OCI-LY1 (cell line): Measurements from ENCODE around the gene LMF1.

Experiments
- H2AFZ ChIP-seq: fragments of 200-600 bp; sonication (generic), shearing (Covaris generic); 2 replicates; pipeline ENCODE4 v1.6.0; 2014; ENCODE audit warnings: antibody characterized with exemption, mild to moderate bottlenecking, low read length
- H3F3A ChIP-seq: fragments of 200-600 bp; sonication (generic), shearing (Covaris generic); 2 replicates; pipeline ENCODE4 v1.6.0; 2014; ENCODE audit warnings: mild to moderate bottlenecking, antibody characterized with exemption, low read length, moderate library complexity; ENCODE audit not compliant: insufficient read depth
- H3K27ac ChIP-seq: fragments of 200-600 bp; sonication (generic); 2 replicates; pipeline ENCODE4 v1.5.1; 2014; ENCODE audit warnings: low read length, mixed run types, mild to moderate bottlenecking, low read depth; ENCODE audit not compliant: poor library complexity, severe bottlenecking
- H3K27me3 ChIP-seq: fragments of 200-600 bp; sonication (generic); 2 replicates; pipeline ENCODE4 v1.6.0; 2014; ENCODE audit warnings: antibody characterized with exemption, mild to moderate bottlenecking, low read length, moderate library complexity; ENCODE audit not compliant: insufficient read depth
- H3K36me3 ChIP-seq: fragments of 200-600 bp; sonication (generic); 2 replicates; pipeline ENCODE4 v1.6.1; 2014; ENCODE audit warnings: mild to moderate bottlenecking, antibody characterized with exemption, low read length, moderate library complexity, mixed read lengths; ENCODE audit not compliant: insufficient read depth
- H3K4me1 ChIP-seq: fragments of 200-600 bp; sonication (generic); 2 replicates; pipeline ENCODE4 v1.5.1; 2014; ENCODE audit warnings: mild to moderate bottlenecking, low read length, moderate library complexity; ENCODE audit not compliant: insufficient read depth, severe bottlenecking
- H3K4me2 ChIP-seq: fragments of 200-600 bp; sonication (generic), shearing (Covaris generic); 2 replicates; pipeline ENCODE4 v1.6.1; 2014; ENCODE audit warnings: low read length
- H3K4me3 ChIP-seq: fragments of 200-600 bp; sonication (generic); 2 replicates; pipeline ENCODE4 v1.5.1; 2014; ENCODE audit warnings: low read length, low read depth, mild to moderate bottlenecking, mixed read lengths; ENCODE audit not compliant: poor library complexity, severe bottlenecking
- H3K79me2 ChIP-seq: fragments of 200-600 bp; shearing (Covaris generic); 2 replicates; pipeline ENCODE4 v1.6.1; 2016; ENCODE audit warnings: mixed run types, low read length, mixed read lengths; ENCODE audit not compliant: insufficient read depth
- H3K9ac ChIP-seq: fragments of 200-600 bp; sonication (generic), shearing (Covaris generic); 2 replicates; pipeline ENCODE4 v1.6.1; 2014; ENCODE audit warnings: mild to moderate bottlenecking, low read length, mixed read lengths
- H3K9me2 ChIP-seq: fragments of 200-600 bp; sonication (generic), shearing (Covaris generic); 2 replicates; pipeline ENCODE4 v1.6.1; 2014; ENCODE audit warnings: low read depth, mild to moderate bottlenecking, low read length, mixed read lengths
- H3K9me3 ChIP-seq: fragments of 200-600 bp; shearing (Covaris generic); 2 replicates; pipeline ENCODE4 v1.6.1; 2014; ENCODE audit warnings: low read length, mixed read lengths
- H4K20me1 ChIP-seq: fragments of 200-600 bp; sonication (generic), shearing (Covaris generic); 2 replicates; pipeline ENCODE4 v1.6.0; 2016; ENCODE audit warnings: mild to moderate bottlenecking, low read length; ENCODE audit not compliant: insufficient read depth
- EZH2 ChIP-seq: fragments of 200-600 bp; sonication (generic), shearing (Covaris generic); IDR thresholded peaks from 2 replicates; pipeline ENCODE4 v1.8.0; 2017; ENCODE audit warnings: borderline replicate concordance, mixed run types, mild to moderate bottlenecking, antibody characterized with exemption, low read length, moderate library complexity, mixed read lengths
- TF ChIP-seq, protein P1 (sequence below): fragments of 200-600 bp; sonication (generic), shearing (Covaris generic); IDR thresholded peaks from 2 replicates; pipeline ENCODE4 v1.5.1; 2017; ENCODE audit warnings: mild to moderate bottlenecking, antibody characterized with exemption, low read length, moderate library complexity, mixed read lengths

Gene LMF1

DNA sequence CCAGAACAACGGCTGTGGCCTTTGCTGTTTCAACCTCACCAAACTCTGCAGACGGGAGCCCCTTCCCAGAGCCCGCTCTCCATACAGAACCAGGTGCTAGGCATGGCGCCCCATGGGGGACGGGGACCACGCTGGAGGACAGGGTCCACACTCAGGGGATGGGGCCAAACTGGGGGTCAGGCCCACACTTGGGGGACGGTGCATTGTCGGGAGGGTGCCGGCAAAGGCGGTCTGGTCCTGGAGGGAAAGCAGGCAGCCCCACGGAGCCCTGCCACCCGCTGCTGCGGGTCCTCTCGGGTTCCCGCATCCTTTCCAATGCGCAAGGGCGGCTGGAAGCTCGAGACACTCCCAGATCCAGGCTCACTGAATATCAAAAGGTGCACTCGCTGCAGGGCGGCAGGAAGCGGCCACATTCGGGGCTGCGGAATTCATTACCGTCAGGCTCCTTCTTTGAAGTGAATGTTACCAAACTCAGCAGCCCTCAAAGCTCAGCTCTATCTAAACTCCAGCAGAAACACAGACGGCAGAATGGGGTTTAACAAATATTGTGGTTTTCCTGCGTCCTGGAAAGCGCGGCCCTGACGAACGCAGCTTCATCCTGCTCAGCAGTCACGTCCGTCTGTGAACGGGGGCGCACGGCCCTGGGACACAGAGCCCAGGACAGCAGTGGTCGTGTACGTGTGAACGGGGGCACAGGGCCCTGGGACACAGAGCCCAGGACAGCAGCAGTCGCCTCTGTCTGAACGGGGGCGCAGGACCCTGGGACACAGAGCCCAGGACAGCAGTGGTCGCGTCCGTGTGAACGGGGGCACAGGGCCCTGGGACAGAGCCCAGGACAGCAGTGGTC, 41.3 kb downstream of the LMF1 start:
- Histone ChIP-seq H3K9me2 (no peaks in the 10 kb centered on the region), H3K4me2 (no peak overlapping the region), H3K4me3 (no peak overlapping the region), H3K79me2 (no peaks in the 10 kb centered on the region), H3K9me3 (no peaks in the 10 kb centered on the region), H3F3A (no peaks in the 10 kb centered on the region), H3K27me3 (no peaks in the 10 kb centered on the region), H3K36me3 (no peaks in the 10 kb centered on the region), H2AFZ (no peak overlapping the region), H3K27ac (no peak overlapping the region), H3K9ac (no peak overlapping the region), H4K20me1 (no peaks in the 10 kb centered on the region), H3K4me1 (no peaks in the 10 kb centered on the region)
- no peak for TF ChIP-seq EZH2
- TF ChIP-seq, protein P1, sequence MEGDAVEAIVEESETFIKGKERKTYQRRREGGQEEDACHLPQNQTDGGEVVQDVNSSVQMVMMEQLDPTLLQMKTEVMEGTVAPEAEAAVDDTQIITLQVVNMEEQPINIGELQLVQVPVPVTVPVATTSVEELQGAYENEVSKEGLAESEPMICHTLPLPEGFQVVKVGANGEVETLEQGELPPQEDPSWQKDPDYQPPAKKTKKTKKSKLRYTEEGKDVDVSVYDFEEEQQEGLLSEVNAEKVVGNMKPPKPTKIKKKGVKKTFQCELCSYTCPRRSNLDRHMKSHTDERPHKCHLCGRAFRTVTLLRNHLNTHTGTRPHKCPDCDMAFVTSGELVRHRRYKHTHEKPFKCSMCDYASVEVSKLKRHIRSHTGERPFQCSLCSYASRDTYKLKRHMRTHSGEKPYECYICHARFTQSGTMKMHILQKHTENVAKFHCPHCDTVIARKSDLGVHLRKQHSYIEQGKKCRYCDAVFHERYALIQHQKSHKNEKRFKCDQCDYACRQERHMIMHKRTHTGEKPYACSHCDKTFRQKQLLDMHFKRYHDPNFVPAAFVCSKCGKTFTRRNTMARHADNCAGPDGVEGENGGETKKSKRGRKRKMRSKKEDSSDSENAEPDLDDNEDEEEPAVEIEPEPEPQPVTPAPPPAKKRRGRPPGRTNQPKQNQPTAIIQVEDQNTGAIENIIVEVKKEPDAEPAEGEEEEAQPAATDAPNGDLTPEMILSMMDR = no peak

- no peak overlapping the region for H3K9ac ChIP-seq
- H3K36me3 ChIP-seq = no peaks in the 10 kb centered on the region
- TF ChIP-seq, protein P1 = no peak
- TF ChIP-seq EZH2 = no peak
- no peak overlapping the region for H3K27ac ChIP-seq
- no peaks in the 10 kb centered on the region for H3K4me1 ChIP-seq
- no peak overlapping the region for H3K4me3 ChIP-seq
- no peaks in the 10 kb centered on the region for H4K20me1 ChIP-seq
- no peaks in the 10 kb centered on the region; the same call in 1 of the 2 replicates for H3K9me3 ChIP-seq
- no peaks in the 10 kb centered on the region for H3K27me3 ChIP-seq
- H3F3A ChIP-seq = no peaks in the 10 kb centered on the region
- no peak overlapping the region for H2AFZ ChIP-seq
- no peaks in the 10 kb centered on the region for H3K79me2 ChIP-seq
- no peaks in the 10 kb centered on the region for H3K9me2 ChIP-seq
- no peak overlapping the region for H3K4me2 ChIP-seq
Measured at GRCh38 chr16:928526-928925, 42.3 kb downstream of the LMF1 start.

DNA sequence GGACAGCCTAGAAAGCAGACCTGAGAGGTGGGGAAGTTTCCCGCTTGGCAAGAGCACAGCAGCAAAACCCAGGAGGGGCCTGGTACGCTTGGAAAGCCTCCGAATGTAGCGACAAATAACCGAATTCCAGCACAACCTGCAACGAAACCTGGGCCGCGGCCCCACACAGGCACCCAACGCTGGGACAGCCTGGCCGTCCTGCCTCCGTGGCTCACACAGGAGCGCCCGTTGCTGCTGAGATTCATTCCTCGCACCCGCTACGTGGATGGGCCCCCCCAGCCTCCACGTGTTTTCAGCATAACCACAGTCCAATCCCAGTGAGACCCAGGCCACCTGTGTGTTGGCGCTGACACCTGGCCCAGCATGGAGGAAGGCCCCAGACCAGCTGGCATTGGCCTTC, 42.9 kb downstream of the LMF1 start:
- H4K20me1 ChIP-seq = no peaks in the 10 kb centered on the region
- H3K27me3 ChIP-seq = no peaks in the 10 kb centered on the region
- H3F3A ChIP-seq = no peaks in the 10 kb centered on the region
- no peak overlapping the region for H2AFZ ChIP-seq
- TF ChIP-seq, protein P1 = no peak
- TF ChIP-seq EZH2 = no peak
- H3K79me2 ChIP-seq = no peaks in the 10 kb centered on the region
- H3K9me2 ChIP-seq = no peaks in the 10 kb centered on the region
- no peak overlapping the region for H3K9ac ChIP-seq
- H3K27ac ChIP-seq = no peak overlapping the region
- H3K36me3 ChIP-seq = no peaks in the 10 kb centered on the region
- no peaks in the 10 kb centered on the region; the same call in 1 of the 2 replicates for H3K9me3 ChIP-seq
- no peak overlapping the region for H3K4me2 ChIP-seq
- no peaks in the 10 kb centered on the region for H3K4me1 ChIP-seq
- no peak overlapping the region for H3K4me3 ChIP-seq
